Upper lobe of left lung (tissue), 6 donors: ENCODE results near the gene COX7B2. TPM values are rescaled to one million over a fixed set of nuclear protein-coding genes. Genes with fewer than 3 reads are reported as not detected.

Source experiments
- ATAC-seq, 2 donors: fragments of 200-7000 bp; cut with Tn5 transposase; one replicate each; pipeline ENCODE4 v1.9.1; 2022; ENCODE audit warnings: mild to moderate bottlenecking in 2 of 2, moderate library complexity in 2 of 2; ENCODE audit not compliant: low FRiP score in 2 of 2
- DNase-seq, 2 donors: peaks; one replicate each; pipeline ENCODE4 v3.0.0-alpha.2; 2019 to 2020
- H3K27ac ChIP-seq, 4 donors: fragments of 200-600 bp; sonication (generic); one replicate each; pipeline ENCODE4 v1.5.1; 2016 to 2019
- H3K27me3 ChIP-seq, 4 donors: fragments of 200-600 bp; sonication (generic); one replicate each; pipeline ENCODE4 v1.5.1; 2017 to 2019
- H3K36me3 ChIP-seq, 4 donors: fragments of 200-600 bp; sonication (generic); one replicate each; pipeline ENCODE4 v1.5.1; 2016 to 2019
- H3K4me1 ChIP-seq, 4 donors: fragments of 200-600 bp; sonication (generic); one replicate each; pipeline ENCODE4 v1.5.1; 2018 to 2019
- H3K4me3 ChIP-seq, 4 donors: fragments of 200-600 bp; sonication (generic); one replicate each; pipeline ENCODE4 v1.5.1; 2017 to 2019; ENCODE audit warnings: mild to moderate bottlenecking in 2 of 4, moderate library complexity in 1 of 4
- H3K9me3 ChIP-seq, 4 donors: fragments of 200-600 bp; sonication (generic); one replicate each; pipeline ENCODE4 v1.5.1; 2018 to 2019
- EP300 ChIP-seq, 4 donors: sonication (generic); formaldehyde crosslinking; IDR thresholded peaks; one replicate each; pipeline ENCODE4 v1.5.1; 2017; ENCODE audit warnings: antibody characterized with exemption in 4 of 4, control low read depth in 2 of 4
- POLR2A ChIP-seq, 4 donors: fragments of 450-650 bp; IDR thresholded peaks; one replicate each; pipeline ENCODE4 v1.5.1; 2016 to 2017; ENCODE audit warnings: antibody characterized with exemption in 4 of 4, mild to moderate bottlenecking in 2 of 4
- POLR2AphosphoS5 ChIP-seq, 2 donors: sonication (generic); formaldehyde crosslinking; IDR thresholded peaks; one replicate each; pipeline ENCODE4 v1.5.1; 2017; ENCODE audit warnings: antibody characterized with exemption in 2 of 2
- WGBS, 2 donors: methylation state at CpG; one replicate each; pipeline ENCODE4 v1.1.5; 2017 to 2018; 5-methylcytosine and 5-hydroxymethylcytosine counted together
- total RNA-seq, 6 donors: library from RNA; depleted of rRNA in 4 of 6; stranded (reverse); fragments of >200 nt in 4 of 6; gene quantifications; one replicate each; pipeline versions ENCODE4 v1.1.0 to v1.2.1, GENCODE V29; 2016 to 2021
- TF ChIP-seq, protein P1 (sequence below), 6 experiments: fragments of 450-650 bp in 4 of 6; fragments of 200-600 bp in 2 of 6; sonication (generic) in 2 of 6; IDR thresholded peaks; one replicate each; pipeline ENCODE4 v1.5.1; 2016 to 2019; ENCODE audit warnings: antibody characterized with exemption in 6 of 6
- donor health status: DM: no; HTN: no; CAD: no; lungs with moderate emphysema.
- donor health status: DM: no; HTN: yes; CAD: no; lungs with severe emphysema.

The COX7B2 gene
- total RNA-seq, 6 donors from 2014 or later = not detected

DNA sequence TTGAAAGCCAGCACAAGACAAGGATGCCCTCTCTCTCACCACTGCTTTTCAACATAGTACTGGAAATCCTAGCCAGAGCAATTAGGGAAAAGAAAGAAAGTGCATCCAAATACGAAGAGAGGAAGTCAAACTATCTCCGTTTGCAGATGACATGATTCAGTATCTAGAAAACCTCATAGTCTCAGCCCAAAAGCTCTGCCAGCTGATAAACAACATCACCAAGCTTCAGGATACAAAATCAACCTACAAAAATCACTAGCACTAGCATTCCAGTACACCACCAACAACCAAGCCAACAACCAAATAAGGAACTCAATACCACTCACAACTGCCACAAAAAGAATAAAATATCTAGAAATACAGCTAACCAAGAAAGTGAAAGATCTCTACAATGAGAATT lies 38.6 kb downstream of the COX7B2 start:
- Histone ChIP-seq H3K27ac (no peak overlapping the region), H3K4me3 (no peak overlapping the region), H3K36me3 (no peaks in the 10 kb centered on the region), H3K4me1 (no peaks in the 10 kb centered on the region), H3K9me3 (no peaks in the 10 kb centered on the region), H3K27me3 (no peaks in the 10 kb centered on the region)
- TF ChIP-seq POLR2A (IDR thresholded peaks at IDR 0.05) = no peak
- TF ChIP-seq, protein P1, sequence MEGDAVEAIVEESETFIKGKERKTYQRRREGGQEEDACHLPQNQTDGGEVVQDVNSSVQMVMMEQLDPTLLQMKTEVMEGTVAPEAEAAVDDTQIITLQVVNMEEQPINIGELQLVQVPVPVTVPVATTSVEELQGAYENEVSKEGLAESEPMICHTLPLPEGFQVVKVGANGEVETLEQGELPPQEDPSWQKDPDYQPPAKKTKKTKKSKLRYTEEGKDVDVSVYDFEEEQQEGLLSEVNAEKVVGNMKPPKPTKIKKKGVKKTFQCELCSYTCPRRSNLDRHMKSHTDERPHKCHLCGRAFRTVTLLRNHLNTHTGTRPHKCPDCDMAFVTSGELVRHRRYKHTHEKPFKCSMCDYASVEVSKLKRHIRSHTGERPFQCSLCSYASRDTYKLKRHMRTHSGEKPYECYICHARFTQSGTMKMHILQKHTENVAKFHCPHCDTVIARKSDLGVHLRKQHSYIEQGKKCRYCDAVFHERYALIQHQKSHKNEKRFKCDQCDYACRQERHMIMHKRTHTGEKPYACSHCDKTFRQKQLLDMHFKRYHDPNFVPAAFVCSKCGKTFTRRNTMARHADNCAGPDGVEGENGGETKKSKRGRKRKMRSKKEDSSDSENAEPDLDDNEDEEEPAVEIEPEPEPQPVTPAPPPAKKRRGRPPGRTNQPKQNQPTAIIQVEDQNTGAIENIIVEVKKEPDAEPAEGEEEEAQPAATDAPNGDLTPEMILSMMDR (IDR thresholded peaks at IDR 0.05) = no peak
- no peak for DNase-seq
- 71 to 80% methylated on average over 2 of the region's 2 CpGs for WGBS, 2 donors
- no peak for ATAC-seq

DNA sequence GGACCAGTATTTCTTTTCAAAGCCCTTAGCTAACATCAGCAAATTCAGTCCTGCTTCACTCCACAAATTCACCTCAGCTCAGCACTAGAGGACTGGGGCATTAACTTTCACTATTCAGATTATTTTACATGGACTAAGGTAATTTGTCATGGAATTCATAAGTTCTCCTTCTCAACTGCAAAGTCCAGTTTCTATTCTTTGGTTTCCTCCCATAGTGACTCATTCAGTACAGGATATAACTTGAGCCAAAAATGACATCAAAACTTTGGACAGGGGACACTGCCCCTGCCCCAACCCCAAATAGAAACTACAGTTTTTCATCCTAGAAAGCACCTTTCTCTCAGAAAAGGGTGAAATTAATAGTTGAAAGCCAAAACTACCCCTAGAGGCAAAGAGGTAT lies 52.7 kb downstream of the COX7B2 start:
- Histone ChIP-seq H3K9me3 (no peaks in the 10 kb centered on the region), H3K27ac (no peak overlapping the region), H3K36me3 (no peaks in the 10 kb centered on the region), H3K27me3 (no peaks in the 10 kb centered on the region), H3K4me3 (no peak overlapping the region), H3K4me1 (no peaks in the 10 kb centered on the region)
- ATAC-seq (no peak), DNase-seq (no peak)
- no peak for TF ChIP-seq POLR2AphosphoS5 (IDR thresholded peaks at IDR 0.05)
- TF ChIP-seq POLR2A (IDR thresholded peaks at IDR 0.05) = no peak
- no peak for TF ChIP-seq EP300 (IDR thresholded peaks at IDR 0.05)
- TF ChIP-seq, protein P1 (IDR thresholded peaks at IDR 0.05) = no peak

DNA sequence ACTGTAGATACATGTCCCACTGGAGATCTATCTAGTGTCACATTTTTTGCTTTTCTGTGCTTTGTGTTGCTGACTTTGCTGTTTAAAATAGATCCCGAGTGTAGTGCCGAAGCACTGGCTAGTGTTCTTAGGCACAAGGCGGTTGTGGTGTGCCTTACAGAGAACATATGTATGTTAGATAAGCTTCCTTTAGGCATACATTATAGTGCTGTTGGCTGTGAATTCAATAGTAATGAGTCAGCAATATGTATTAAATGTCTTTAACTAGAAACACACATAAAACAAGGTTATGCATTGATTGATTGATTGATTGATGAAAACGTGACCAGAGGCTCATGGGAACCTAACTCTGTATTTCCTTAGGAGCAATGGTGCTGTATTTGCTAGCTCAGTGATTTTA lies 56.2 kb downstream of the COX7B2 start:
- DNase-seq (no peak), ATAC-seq (no peak)
- Histone ChIP-seq H3K27me3 (no peaks in the 10 kb centered on the region), H3K27ac (no peak overlapping the region), H3K9me3 (no peaks in the 10 kb centered on the region), H3K4me3 (no peak overlapping the region), H3K36me3 (no peaks in the 10 kb centered on the region), H3K4me1 (no peaks in the 10 kb centered on the region)
- TF ChIP-seq POLR2A (IDR thresholded peaks at IDR 0.05) = no peak
- no peak for TF ChIP-seq POLR2AphosphoS5 (IDR thresholded peaks at IDR 0.05)
- no peak for TF ChIP-seq EP300 (IDR thresholded peaks at IDR 0.05)
- TF ChIP-seq, protein P1 (IDR thresholded peaks at IDR 0.05) = no peak
- 64 to 68% methylated on average over 4 of the region's 4 CpGs for WGBS, 2 donors

DNA sequence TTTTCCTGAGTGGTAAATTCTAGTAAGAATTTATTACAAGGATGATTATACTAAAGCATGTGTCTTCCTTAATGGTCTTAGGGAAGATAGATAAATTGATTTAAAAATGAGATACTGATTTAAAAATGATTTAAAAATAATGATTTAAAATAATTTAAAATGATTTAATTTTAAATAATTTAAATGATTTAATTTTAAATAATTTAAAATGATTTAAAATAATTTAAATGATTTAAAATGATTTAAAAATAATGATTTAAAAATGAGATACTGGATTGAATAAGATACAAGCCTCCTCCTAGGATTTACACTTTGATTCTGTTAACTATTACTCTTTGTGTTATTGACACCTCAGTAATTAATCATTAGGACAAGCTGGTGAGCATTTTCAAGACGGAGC lies 59.0 kb downstream of the COX7B2 start:
- TF ChIP-seq POLR2A (IDR thresholded peaks at IDR 0.05) = no peak
- no peak for TF ChIP-seq POLR2AphosphoS5 (IDR thresholded peaks at IDR 0.05)
- no peak for TF ChIP-seq EP300 (IDR thresholded peaks at IDR 0.05)
- TF ChIP-seq, protein P1 (IDR thresholded peaks at IDR 0.05) = no peak
- Histone ChIP-seq H3K4me3 (no peak overlapping the region), H3K27me3 (no peaks in the 10 kb centered on the region), H3K27ac (no peak overlapping the region), H3K4me1 (no peaks in the 10 kb centered on the region), H3K9me3 (no peaks in the 10 kb centered on the region), H3K36me3 (no peaks in the 10 kb centered on the region)
- DNase-seq = no peak
- ATAC-seq = no peak
- WGBS, 2 donors = 91 to 94% methylated on average over 1 of the region's 1 CpG

DNA sequence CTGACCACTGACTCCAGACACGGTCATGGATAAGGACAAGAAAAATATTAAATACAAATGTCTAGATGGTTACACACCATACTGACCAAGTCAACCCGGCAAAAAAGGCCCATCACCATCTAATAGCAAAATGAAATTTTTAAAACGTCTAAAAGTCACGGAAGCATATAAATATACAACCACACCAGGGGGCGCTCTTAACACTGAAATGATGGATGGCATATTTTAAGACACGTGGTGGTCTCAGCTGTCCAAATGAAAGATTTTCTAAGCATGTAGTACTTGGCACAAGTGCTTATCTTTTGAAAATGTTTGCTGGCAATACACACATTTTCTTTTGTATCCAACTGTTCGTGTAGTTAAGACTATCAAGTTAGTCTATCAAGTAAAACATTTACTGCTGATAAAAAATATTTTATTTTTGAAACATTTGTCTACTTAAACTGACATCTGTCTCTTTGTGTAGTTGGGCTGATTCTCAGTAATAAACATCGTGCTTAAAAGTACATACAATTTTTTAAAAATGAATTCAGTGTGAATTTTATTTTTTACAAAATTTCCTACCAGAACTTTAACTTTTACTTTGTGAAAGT lies 64.6 kb downstream of the COX7B2 start:
- H3K4me3 ChIP-seq = no peak overlapping the region
- no peaks in the 10 kb centered on the region for H3K27me3 ChIP-seq
- H3K36me3 ChIP-seq = no peaks in the 10 kb centered on the region
- TF ChIP-seq EP300 (IDR thresholded peaks at IDR 0.05) (no peak), POLR2AphosphoS5 (IDR thresholded peaks at IDR 0.05) (no peak), POLR2A (IDR thresholded peaks at IDR 0.05) (no peak)
- TF ChIP-seq, protein P1 (IDR thresholded peaks at IDR 0.05) = peak in 5 of 6 experiments; percentile 23 to 58 (median 35)
- H3K27ac ChIP-seq = no peak overlapping the region
- no peaks in the 10 kb centered on the region for H3K4me1 ChIP-seq
- WGBS, 2 donors = 5 to 9% methylated on average over 8 of the region's 8 CpGs
- peak in 1 of 2 donors; percentile 22 for DNase-seq
- peak in 1 of 2 donors; percentile 47 for ATAC-seq
- H3K9me3 ChIP-seq = no peaks in the 10 kb centered on the region
